ENCODE data around the gene IRF4.

- no peak for TF ChIP-seq CTCF (conservative IDR thresholded peaks at IDR 0.05; ENCODE audit: low read depth, low read length)
- TF ChIP-seq EZH2 (IDR thresholded peaks at IDR 0.05; ENCODE audit: low read length, unreplicated experiment) = no peak
- no peak for TF ChIP-seq EZH2phosphoT487 (IDR thresholded peaks at IDR 0.05; ENCODE audit: borderline replicate concordance, low read length)
Observed at GRCh38 chr6:438634-439170, 47.1 kb downstream of the IRF4 start.
